DND-41 (cell line): ENCODE results near the gene TBC1D22A.
A peak's percentile ranks its signal among the peaks of the same experiment; 100 is the strongest.

Experiments
- ATAC-seq: fragments of 200-7000 bp; cut with Tn5 transposase; 3 replicates; pipeline ENCODE4 v1.9.1; 2021; ENCODE audit warnings: low read depth; ENCODE audit not compliant: insufficient read depth
- DNase-seq: peaks from one replicate; pipeline ENCODE4 v3.0.0-alpha.2; 2020
- H2AFZ ChIP-seq: 2 replicates; pipeline ENCODE4 v1.6.0; 2012; ENCODE audit warnings: low read depth, low read length
- H3K27ac ChIP-seq: 2 replicates; pipeline ENCODE4 v1.5.1; 2012; ENCODE audit warnings: low read length, inconsistent platforms
- H3K27me3 ChIP-seq: fragments of 200-600 bp; sonication (generic); 2 replicates; pipeline ENCODE4 v1.6.0; 2012; ENCODE audit warnings: low read length, mild to moderate bottlenecking, inconsistent platforms; ENCODE audit not compliant: insufficient read depth, poor library complexity
- H3K36me3 ChIP-seq: 2 replicates; pipeline ENCODE4 v1.5.1; 2012; ENCODE audit warnings: low read length, inconsistent platforms; ENCODE audit not compliant: insufficient read depth
- H3K4me1 ChIP-seq: 2 replicates; pipeline ENCODE4 v1.5.1; 2012; ENCODE audit warnings: mild to moderate bottlenecking, low read length; ENCODE audit not compliant: insufficient read depth
- H3K4me2 ChIP-seq: 2 replicates; pipeline ENCODE4 v1.6.0; 2012; ENCODE audit warnings: mild to moderate bottlenecking, moderate library complexity, low read length, inconsistent platforms; ENCODE audit not compliant: insufficient read depth
- H3K4me3 ChIP-seq, 2 experiments: fragments of 200-600 bp in 1 of 2; shearing (Covaris generic) in 1 of 2; 2 replicates each; pipeline ENCODE4 v1.5.1; 2012 to 2016; ENCODE audit warnings: inconsistent platforms in 2 of 2, low read length in 2 of 2, mild to moderate bottlenecking in 2 of 2, low read depth in 1 of 2, moderate library complexity in 1 of 2
- H3K79me2 ChIP-seq: 2 replicates; pipeline ENCODE4 v1.6.0; 2012; ENCODE audit warnings: low read length, inconsistent platforms; ENCODE audit not compliant: insufficient read depth
- H3K9ac ChIP-seq: 2 replicates; pipeline ENCODE4 v1.6.0; 2012; ENCODE audit warnings: low read depth, mild to moderate bottlenecking, inconsistent platforms, low read length, moderate library complexity
- H3K9me3 ChIP-seq: 2 replicates; pipeline ENCODE4 v1.5.1; 2012; ENCODE audit warnings: low read length, moderate library complexity, mild to moderate bottlenecking, inconsistent platforms; ENCODE audit not compliant: insufficient read depth, severe bottlenecking
- H4K20me1 ChIP-seq: 2 replicates; pipeline ENCODE4 v1.6.0; 2012; ENCODE audit warnings: low read length; ENCODE audit not compliant: insufficient read depth
- CTCF ChIP-seq: IDR thresholded peaks from 2 replicates; pipeline ENCODE4 v1.5.1; 2012; ENCODE audit warnings: borderline replicate concordance, low read length, moderate library complexity, mild to moderate bottlenecking; ENCODE audit not compliant: poor library complexity, severe bottlenecking; ENCODE audit errors: extremely low read depth
- EZH2 ChIP-seq: IDR thresholded peaks from 3 replicates; pipeline ENCODE4 v1.6.1; 2012; ENCODE audit warnings: borderline replicate concordance, low read depth, mild to moderate bottlenecking, moderate library complexity, low read length, inconsistent platforms; ENCODE audit not compliant: severe bottlenecking

The TBC1D22A gene

GRCh38 chr22:46797355-46797754 lies 34.9 kb downstream of the TBC1D22A start:
- no peak overlapping the region for H3K4me2 ChIP-seq
- no peak overlapping the region for H3K9ac ChIP-seq
- H3K4me3 ChIP-seq, result no peak overlapping the region
- no peak overlapping the region for H3K27ac ChIP-seq
- no peaks in the 10 kb centered on the region for H3K9me3 ChIP-seq
- peak; percentile 23 for TF ChIP-seq CTCF
- no peak for TF ChIP-seq EZH2
- H4K20me1 ChIP-seq, result peaks cover 19% of the 10 kb centered on the region
- no peak for DNase-seq
- H3K79me2 ChIP-seq, result peaks cover 33% of the 10 kb centered on the region
- H3K27me3 ChIP-seq, result no peaks in the 10 kb centered on the region
- no peak overlapping the region for H2AFZ ChIP-seq
- no peaks in the 10 kb centered on the region for H3K4me1 ChIP-seq
- no peak for ATAC-seq
- peaks cover 89% of the 10 kb centered on the region for H3K36me3 ChIP-seq

- H3K4me2 ChIP-seq, result no peak overlapping the region
- H3K4me3 ChIP-seq, result no peak overlapping the region
- H3K4me1 ChIP-seq, result no peaks in the 10 kb centered on the region
- no peak overlapping the region for H3K9ac ChIP-seq
- no peak overlapping the region for H2AFZ ChIP-seq
- no peaks in the 10 kb centered on the region for H3K27me3 ChIP-seq
- peak overlapping the region; percentile 2; the same call in 1 of the 2 replicates for H3K27ac ChIP-seq
- DNase-seq, result no peak
- peaks cover 82% of the 10 kb centered on the region for H3K36me3 ChIP-seq
- no peak for ATAC-seq
- peaks cover 33% of the 10 kb centered on the region for H3K79me2 ChIP-seq
- TF ChIP-seq EZH2 (no peak), CTCF (no peak)
- peaks cover 20% of the 10 kb centered on the region for H4K20me1 ChIP-seq
- H3K9me3 ChIP-seq, result no peaks in the 10 kb centered on the region
Measured at GRCh38 chr22:46798041-46798365, 35.6 kb downstream of the TBC1D22A start.

- H3K27ac ChIP-seq, result no peak overlapping the region
- H3K4me3 ChIP-seq, result no peak overlapping the region
- no peak overlapping the region for H2AFZ ChIP-seq
- H3K27me3 ChIP-seq, result no peaks in the 10 kb centered on the region
- H4K20me1 ChIP-seq, result peaks cover 26% of the 10 kb centered on the region
- H3K4me2 ChIP-seq, result no peak overlapping the region
- H3K79me2 ChIP-seq, result peaks cover 33% of the 10 kb centered on the region
- ATAC-seq (peak; percentile 93), DNase-seq (peak; percentile 77)
- peak; percentile 86 for TF ChIP-seq CTCF
- TF ChIP-seq EZH2, result no peak
- no peaks in the 10 kb centered on the region for H3K4me1 ChIP-seq
- H3K9me3 ChIP-seq, result no peaks in the 10 kb centered on the region
- H3K36me3 ChIP-seq, result peaks cover 79% of the 10 kb centered on the region
- H3K9ac ChIP-seq, result no peak overlapping the region
Measured at GRCh38 chr22:46798366-46799350, 36.2 kb downstream of the TBC1D22A start.
